Suprapubic skin (tissue), 3 donors: Measurements from ENCODE around the gene GALNT2.

Source experiments
- CTCF ChIP-seq, 2 donors: fragments of 200-600 bp in 1 of 2; fragments of 450-650 bp in 1 of 2; sonication (generic) in 1 of 2; IDR thresholded peaks; one replicate each; pipeline ENCODE4 v1.5.1; 2016 to 2019; ENCODE audit warnings: antibody characterized with exemption in 2 of 2, mild to moderate bottlenecking in 1 of 2, moderate library complexity in 1 of 2
- POLR2A ChIP-seq, 2 donors: fragments of 450-650 bp; IDR thresholded peaks; one replicate each; pipeline ENCODE4 v1.6.1; 2017; ENCODE audit warnings: antibody characterized with exemption in 2 of 2, mild to moderate bottlenecking in 2 of 2, moderate library complexity in 2 of 2

DNA sequence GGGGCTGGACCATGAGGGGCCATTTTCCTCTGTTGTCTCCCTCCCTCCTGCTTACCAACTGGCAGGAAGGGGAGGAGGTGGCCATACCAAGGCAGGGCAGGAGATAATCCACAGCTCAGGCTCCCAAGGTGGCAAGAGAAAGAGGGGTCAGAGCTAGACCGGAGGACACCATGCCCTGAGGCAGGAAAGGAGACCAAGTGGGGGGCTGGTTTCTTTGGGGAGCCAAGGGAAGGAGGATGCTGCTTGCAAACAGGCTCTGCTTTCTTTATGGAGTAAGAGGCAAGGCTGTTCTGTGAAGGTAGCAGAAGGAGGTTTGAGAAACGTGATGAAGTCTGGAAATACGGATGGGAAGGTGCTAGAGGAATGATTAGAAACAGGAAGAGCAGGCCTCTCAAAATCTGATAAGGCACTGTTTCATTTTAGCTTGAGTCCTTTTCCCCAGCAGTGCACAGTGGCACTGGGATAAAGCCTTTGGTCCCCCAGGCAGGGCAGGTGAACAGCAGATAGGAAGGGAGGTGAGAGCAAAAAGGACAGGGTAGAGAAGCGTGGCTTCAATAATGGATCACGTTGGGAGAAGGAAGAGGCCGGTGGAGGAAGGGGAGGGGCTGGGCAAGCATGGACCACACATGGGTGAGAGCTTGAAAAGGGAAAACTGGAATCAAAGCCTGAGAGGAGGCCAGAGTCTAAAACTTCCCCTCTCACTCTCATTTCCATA, 44.2 kb upstream of the GALNT2 start:
- TF ChIP-seq CTCF (IDR thresholded peaks at IDR 0.05) (no peak), POLR2A (IDR thresholded peaks at IDR 0.05) (no peak)
